ENCODE measurements around the gene CXCR4. TPM values are rescaled to one million over a fixed set of nuclear protein-coding genes. Genes with fewer than 3 reads are reported as not detected.

Gene CXCR4
- total RNA-seq, 1 experiment from 2014 or later, result 1.1 TPM

GRCh38 chr2:136067897-136068580 lies 49.9 kb downstream of the CXCR4 start:
- H3K4me2 ChIP-seq, result no peak overlapping the region
- DNase-seq, result no peak
- peaks cover 7% of the 10 kb centered on the region; the same call in 1 of the 2 replicates for H3K4me1 ChIP-seq (replicated peaks; ENCODE audit: insufficient read depth)
- H3K79me2 ChIP-seq (ENCODE audit: low read depth), result no peaks in the 10 kb centered on the region
- intact Hi-C loops (cut with micrococcal nuclease; ENCODE audit: unreplicated experiment), result no loop called here
- TF ChIP-seq EZH2 (IDR thresholded peaks at IDR 0.05; ENCODE audit: low read depth) (no peak), CTCF (conservative IDR thresholded peaks at IDR 0.05) (no peak)
- CTCF ChIA-PET, result no interaction called here
- H3K4me3 ChIP-seq, result no peak overlapping the region
- H4K20me1 ChIP-seq (ENCODE audit: insufficient read depth), result no peaks in the 10 kb centered on the region
- no peak overlapping the region for H3K27ac ChIP-seq
- no peaks in the 10 kb centered on the region for H3F3A ChIP-seq (ENCODE audit: insufficient read depth, low read depth)
- POLR2A ChIA-PET (ENCODE audit: unreplicated experiment), result no interaction called here
- no peaks in the 10 kb centered on the region for H3K27me3 ChIP-seq (ENCODE audit: insufficient read depth, low read depth)
- no TSS peak for BruUV-seq (replicated peaks)
- peaks cover 6% of the 10 kb centered on the region; the same call in 1 of the 2 replicates for H3K9me3 ChIP-seq (ENCODE audit: insufficient read depth, low read depth)
- H3K9me2 ChIP-seq (ENCODE audit: insufficient read depth), result no peaks in the 10 kb centered on the region
- H2AFZ ChIP-seq, result no peak overlapping the region
- no peaks in the 10 kb centered on the region for H3K36me3 ChIP-seq (ENCODE audit: low read depth)

- BruUV-seq (replicated peaks), result no TSS peak
- H3K4me3 ChIP-seq, result no peak overlapping the region
- CTCF ChIA-PET, result no interaction called here
- peaks cover 7% of the 10 kb centered on the region; the same call in 1 of the 2 replicates for H3K4me1 ChIP-seq (replicated peaks; ENCODE audit: insufficient read depth)
- no peaks in the 10 kb centered on the region for H3K9me2 ChIP-seq (ENCODE audit: insufficient read depth)
- POLR2A ChIA-PET (ENCODE audit: unreplicated experiment), result no interaction called here
- no peak for DNase-seq
- intact Hi-C loops (cut with micrococcal nuclease; ENCODE audit: unreplicated experiment), result no loop called here
- H3K27me3 ChIP-seq (ENCODE audit: insufficient read depth, low read depth), result no peaks in the 10 kb centered on the region
- TF ChIP-seq EZH2 (IDR thresholded peaks at IDR 0.05; ENCODE audit: low read depth) (no peak), CTCF (conservative IDR thresholded peaks at IDR 0.05) (no peak)
- no peaks in the 10 kb centered on the region for H3K79me2 ChIP-seq (ENCODE audit: low read depth)
- peaks cover 5% of the 10 kb centered on the region; the same call in 1 of the 2 replicates for H3K9me3 ChIP-seq (ENCODE audit: insufficient read depth, low read depth)
- no peak overlapping the region for H3K4me2 ChIP-seq
- H3K27ac ChIP-seq, result no peak overlapping the region
- no peaks in the 10 kb centered on the region for H3F3A ChIP-seq (ENCODE audit: insufficient read depth, low read depth)
- H3K36me3 ChIP-seq (ENCODE audit: low read depth), result no peaks in the 10 kb centered on the region
- H2AFZ ChIP-seq, result no peak overlapping the region
- H4K20me1 ChIP-seq (ENCODE audit: insufficient read depth), result no peaks in the 10 kb centered on the region
These were observed 50.5 kb downstream of the CXCR4 start for GRCh38 chr2:136067459-136067858.

GRCh38 chr2:136065907-136066306 lies 52.0 kb downstream of the CXCR4 start:
- no peak overlapping the region for H3K4me2 ChIP-seq
- no peaks in the 10 kb centered on the region for H3K36me3 ChIP-seq (ENCODE audit: low read depth)
- POLR2A ChIA-PET (ENCODE audit: unreplicated experiment), result no interaction called here
- H3F3A ChIP-seq (ENCODE audit: insufficient read depth, low read depth), result no peaks in the 10 kb centered on the region
- no peaks in the 10 kb centered on the region for H3K9me3 ChIP-seq (ENCODE audit: insufficient read depth, low read depth)
- H4K20me1 ChIP-seq (ENCODE audit: insufficient read depth), result no peaks in the 10 kb centered on the region
- no peak overlapping the region for H3K27ac ChIP-seq
- H3K27me3 ChIP-seq (ENCODE audit: insufficient read depth, low read depth), result no peaks in the 10 kb centered on the region
- no peaks in the 10 kb centered on the region for H3K79me2 ChIP-seq (ENCODE audit: low read depth)
- peaks cover 7% of the 10 kb centered on the region; the same call in 1 of the 2 replicates for H3K4me1 ChIP-seq (replicated peaks; ENCODE audit: insufficient read depth)
- no peak for TF ChIP-seq CTCF (conservative IDR thresholded peaks at IDR 0.05)
- TF ChIP-seq EZH2 (IDR thresholded peaks at IDR 0.05; ENCODE audit: low read depth), result no peak
- no peak overlapping the region for H3K4me3 ChIP-seq
- no TSS peak for BruUV-seq (replicated peaks)
- no peak overlapping the region for H2AFZ ChIP-seq
- intact Hi-C loops (cut with micrococcal nuclease; ENCODE audit: unreplicated experiment), result no loop called here
- H3K9me2 ChIP-seq (ENCODE audit: insufficient read depth), result no peaks in the 10 kb centered on the region
- DNase-seq, result no peak
- CTCF ChIA-PET, result no interaction called here

Measured in PC-9 (cell line).